NB4 (cell line): ENCODE data around the gene USP54.

Experiments
- CTCF ChIP-seq: IDR thresholded peaks from one replicate; pipeline ENCODE4 v1.5.1; 2012; ENCODE audit warnings: low read depth, low read length
- MAX ChIP-seq: IDR thresholded peaks from 2 replicates; pipeline ENCODE4 v1.6.1; 2011; ENCODE audit warnings: low read depth, low read length
- MYC ChIP-seq: IDR thresholded peaks from 2 replicates; pipeline ENCODE4 v1.6.1; 2011; ENCODE audit warnings: low read depth, low read length
- POLR2A ChIP-seq: IDR thresholded peaks from 2 replicates; pipeline ENCODE4 v1.6.1; 2011; ENCODE audit warnings: mild to moderate bottlenecking; ENCODE audit not compliant: insufficient read length; ENCODE audit errors: extremely low read depth

GRCh38 chr10:73601486-73601921, 10.4 kb upstream of the USP54 start:
- TF ChIP-seq MYC = no peak
- TF ChIP-seq CTCF = no peak
- no peak for TF ChIP-seq MAX
- no peak for TF ChIP-seq POLR2A
